Endothelial cell (in vitro differentiated cells): ENCODE data around the gene PIP5K1B. TPM values are rescaled to one million over a fixed set of nuclear protein-coding genes. Genes with fewer than 3 reads are reported as not detected.

Experiments used
- DNase-seq: peaks from one replicate; pipeline ENCODE4 v3.0.0; 2021; ENCODE audit warnings: low spot score
- H3K27ac Mint-ChIP-seq: one replicate; pipeline ENCODE4 v1.8.0; 2021; ENCODE audit warnings: mixed read lengths, inconsistent platforms; ENCODE audit not compliant: unreplicated experiment
- H3K27me3 Mint-ChIP-seq: one replicate; pipeline ENCODE4 v1.8.0; 2021; ENCODE audit warnings: mild to moderate bottlenecking, moderate library complexity, mixed read lengths, inconsistent platforms; ENCODE audit not compliant: unreplicated experiment
- H3K36me3 Mint-ChIP-seq: one replicate; pipeline ENCODE4 v1.8.0; 2021; ENCODE audit warnings: mild to moderate bottlenecking, low read depth, mixed read lengths, inconsistent platforms; ENCODE audit not compliant: unreplicated experiment
- H3K4me1 Mint-ChIP-seq: one replicate; pipeline ENCODE4 v1.8.0; 2021; ENCODE audit warnings: mild to moderate bottlenecking, mixed read lengths, inconsistent platforms; ENCODE audit not compliant: unreplicated experiment
- H3K4me3 Mint-ChIP-seq: one replicate; pipeline ENCODE4 v1.8.0; 2021; ENCODE audit warnings: mild to moderate bottlenecking, mixed read lengths, inconsistent platforms; ENCODE audit not compliant: unreplicated experiment
- H3K9me3 Mint-ChIP-seq: one replicate; pipeline ENCODE4 v1.8.0; 2021; ENCODE audit warnings: mixed read lengths, inconsistent platforms; ENCODE audit not compliant: unreplicated experiment
- total RNA-seq: library from RNA; stranded (reverse); fragmentation: NEBNext Ultra II Directional; extraction: Animal tissue kit (Norgen Biotek cat#: 25700); gene quantifications from one replicate; pipeline ENCODE4 v1.2.1, GENCODE V29; 2021; ENCODE audit not compliant: unreplicated experiment
- TF ChIP-seq, protein P1 (sequence below): fragments of 200-600 bp; sonication (generic); IDR thresholded peaks from one replicate; pipeline ENCODE4 v1.5.0; 2021; ENCODE audit warnings: antibody characterized with exemption; ENCODE audit not compliant: unreplicated experiment

PIP5K1B gene
- total RNA-seq, 1 donor from 2014 or later, result 1.8 TPM

DNA sequence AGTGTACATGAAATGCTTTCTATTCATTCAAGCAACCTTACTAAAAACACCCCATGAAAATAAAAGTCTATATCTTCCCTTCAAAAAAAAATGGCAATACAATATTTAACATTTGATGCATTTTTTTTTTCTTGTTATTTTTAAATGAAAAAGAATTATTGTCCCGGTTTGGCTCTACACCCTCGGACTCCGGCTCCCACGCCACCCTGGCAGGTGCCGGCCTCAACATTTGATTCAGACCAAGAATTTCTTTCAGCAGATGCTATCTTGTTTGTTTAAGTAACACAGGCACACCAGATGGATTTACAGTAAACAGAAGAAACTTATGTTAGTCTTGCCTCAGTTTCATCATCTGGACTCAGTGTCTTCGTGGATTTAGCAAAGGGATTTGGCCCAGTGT lies 162.0 kb downstream of the PIP5K1B start:
- Mint-ChIP-seq H3K4me1 (peaks cover 10% of the 10 kb centered on the region), H3K36me3 (no peaks in the 10 kb centered on the region), H3K27ac (no peak overlapping the region), H3K27me3 (no peaks in the 10 kb centered on the region), H3K4me3 (no peak overlapping the region), H3K9me3 (no peaks in the 10 kb centered on the region)
- TF ChIP-seq, protein P1, sequence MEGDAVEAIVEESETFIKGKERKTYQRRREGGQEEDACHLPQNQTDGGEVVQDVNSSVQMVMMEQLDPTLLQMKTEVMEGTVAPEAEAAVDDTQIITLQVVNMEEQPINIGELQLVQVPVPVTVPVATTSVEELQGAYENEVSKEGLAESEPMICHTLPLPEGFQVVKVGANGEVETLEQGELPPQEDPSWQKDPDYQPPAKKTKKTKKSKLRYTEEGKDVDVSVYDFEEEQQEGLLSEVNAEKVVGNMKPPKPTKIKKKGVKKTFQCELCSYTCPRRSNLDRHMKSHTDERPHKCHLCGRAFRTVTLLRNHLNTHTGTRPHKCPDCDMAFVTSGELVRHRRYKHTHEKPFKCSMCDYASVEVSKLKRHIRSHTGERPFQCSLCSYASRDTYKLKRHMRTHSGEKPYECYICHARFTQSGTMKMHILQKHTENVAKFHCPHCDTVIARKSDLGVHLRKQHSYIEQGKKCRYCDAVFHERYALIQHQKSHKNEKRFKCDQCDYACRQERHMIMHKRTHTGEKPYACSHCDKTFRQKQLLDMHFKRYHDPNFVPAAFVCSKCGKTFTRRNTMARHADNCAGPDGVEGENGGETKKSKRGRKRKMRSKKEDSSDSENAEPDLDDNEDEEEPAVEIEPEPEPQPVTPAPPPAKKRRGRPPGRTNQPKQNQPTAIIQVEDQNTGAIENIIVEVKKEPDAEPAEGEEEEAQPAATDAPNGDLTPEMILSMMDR, result no peak
- no peak for DNase-seq

DNA sequence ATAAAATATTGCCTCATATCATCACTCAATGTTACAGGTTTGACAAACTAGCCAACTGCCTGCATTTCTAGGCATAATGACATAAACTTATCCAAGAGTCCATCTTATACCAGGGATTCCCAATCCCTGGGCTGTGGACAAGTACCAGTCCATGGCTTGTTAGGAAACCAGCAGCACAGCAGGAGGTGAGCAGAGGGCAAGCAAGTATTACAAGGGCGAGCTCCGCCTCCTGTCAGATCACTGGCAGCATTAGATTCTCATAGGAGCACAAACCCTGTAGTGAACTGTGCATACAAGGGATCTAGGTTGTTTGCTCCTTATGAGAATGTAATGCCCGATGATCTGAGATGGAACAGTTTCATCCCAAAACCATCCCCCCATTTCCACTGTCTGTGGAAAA lies 164.0 kb downstream of the PIP5K1B start:
- Mint-ChIP-seq H3K9me3 (no peaks in the 10 kb centered on the region), H3K27ac (no peak overlapping the region), H3K4me3 (no peak overlapping the region), H3K27me3 (no peaks in the 10 kb centered on the region), H3K36me3 (no peaks in the 10 kb centered on the region), H3K4me1 (peaks cover 12% of the 10 kb centered on the region)
- TF ChIP-seq, protein P1, result no peak
- no peak for DNase-seq

DNA sequence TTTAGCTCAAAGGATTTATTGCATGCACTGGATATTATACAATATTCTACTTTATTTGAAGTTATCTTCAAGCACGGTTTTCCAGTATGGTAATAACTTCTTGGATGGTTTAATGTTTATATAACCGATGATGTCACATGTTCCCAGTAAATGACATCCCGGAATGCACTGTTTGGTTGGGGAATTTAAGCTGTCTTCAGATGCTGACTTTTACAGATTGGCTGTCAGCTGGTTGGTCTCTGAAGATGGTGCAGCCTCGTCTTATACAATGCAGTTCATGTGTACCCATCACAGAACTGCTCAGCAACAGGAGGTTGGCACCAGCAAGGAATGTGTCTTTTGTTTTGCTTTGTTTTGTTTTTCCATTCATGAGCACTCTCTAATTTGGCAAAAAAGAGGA lies 165.0 kb downstream of the PIP5K1B start:
- Mint-ChIP-seq H3K27ac (no peak overlapping the region), H3K4me1 (peaks cover 12% of the 10 kb centered on the region), H3K4me3 (no peak overlapping the region), H3K27me3 (no peaks in the 10 kb centered on the region), H3K36me3 (no peaks in the 10 kb centered on the region), H3K9me3 (no peaks in the 10 kb centered on the region)
- TF ChIP-seq, protein P1, result no peak
- no peak for DNase-seq

DNA sequence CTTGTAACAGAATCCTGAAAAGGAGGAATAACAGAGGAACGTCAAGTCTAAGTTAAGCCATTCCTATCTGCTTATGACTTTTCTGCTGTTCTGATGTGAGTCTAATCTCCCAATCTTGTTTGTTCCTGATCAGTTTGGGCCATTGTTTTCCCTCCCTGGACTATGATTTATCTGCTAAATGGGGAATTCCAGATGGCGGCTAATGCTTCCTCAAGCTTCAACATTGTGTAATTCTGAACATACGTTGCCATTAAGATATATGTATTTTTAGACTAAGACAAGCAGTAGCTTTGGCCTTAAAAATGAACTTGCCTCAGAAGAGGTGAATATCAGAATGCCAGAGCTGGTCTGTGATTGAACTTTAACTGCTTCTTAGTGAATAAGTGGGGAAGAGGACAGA lies 166.2 kb downstream of the PIP5K1B start:
- TF ChIP-seq, protein P1, result no peak
- Mint-ChIP-seq H3K4me3 (no peak overlapping the region), H3K4me1 (peaks cover 12% of the 10 kb centered on the region), H3K36me3 (no peaks in the 10 kb centered on the region), H3K9me3 (no peaks in the 10 kb centered on the region), H3K27ac (no peak overlapping the region), H3K27me3 (peaks cover 1% of the 10 kb centered on the region)
- DNase-seq, result no peak

DNA sequence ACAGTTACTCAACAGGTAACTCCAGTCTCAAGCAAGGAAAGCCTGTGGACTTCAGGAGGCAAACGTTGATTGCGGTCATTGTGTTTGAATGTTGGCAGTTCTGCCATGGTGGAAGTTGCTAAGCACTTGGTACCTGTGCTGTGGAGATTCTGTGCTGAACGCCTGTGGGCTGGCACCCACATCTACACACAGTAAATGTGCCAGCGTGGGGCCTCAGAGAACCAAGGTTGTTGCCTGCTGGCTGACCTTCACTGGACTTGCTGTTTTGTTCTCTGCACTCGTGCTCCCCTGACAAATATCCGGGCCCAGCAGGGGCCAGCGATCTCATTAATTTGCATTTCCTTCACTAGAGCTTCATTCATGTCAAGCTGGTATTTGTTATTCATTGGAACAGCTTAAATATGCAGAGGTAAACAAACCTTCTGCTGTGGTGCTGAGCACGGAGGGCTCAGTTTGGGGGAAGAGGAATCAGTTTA lies 167.0 kb downstream of the PIP5K1B start:
- no peak for DNase-seq
- Mint-ChIP-seq H3K36me3 (no peaks in the 10 kb centered on the region), H3K4me1 (peaks cover 12% of the 10 kb centered on the region), H3K9me3 (no peaks in the 10 kb centered on the region), H3K27me3 (peaks cover 1% of the 10 kb centered on the region), H3K27ac (no peak overlapping the region), H3K4me3 (no peak overlapping the region)
- TF ChIP-seq, protein P1, result no peak
